G401 (cell line): ENCODE results near the gene KRTAP4-8. TPM values are rescaled to one million over a fixed set of nuclear protein-coding genes. Genes with fewer than 3 reads are reported as not detected.
"Not testable (repeated sequence)": the region's sequence is repeated elsewhere in the genome, so short reads cannot be mapped to it uniquely, and the experiment has no call there.

ENCODE experiments used
- DNase-seq: peaks from one replicate; pipeline ENCODE4 v3.0.0-alpha.2; 2015; ENCODE audit warnings: low spot score
- in situ Hi-C: cut with HindIII; loops from 2 replicates; pipeline ENCODE4 v1.10.0; 2016; ENCODE audit warnings: low sequenced_read_pairs, mixed read lengths
- total RNA-seq: library from RNA; depleted of rRNA; stranded (reverse); fragments of >200 nt; shearing (Covaris generic); gene quantifications from 2 replicates; pipeline ENCODE4 v1.2.3, GENCODE V29; 2014

KRTAP4-8 gene
- total RNA-seq, 1 experiment from 2014 or later = not detected

- in situ Hi-C loops = no loop called here
- no peak for DNase-seq
These were observed 13.4 kb upstream of the KRTAP4-8 start for GRCh38 chr17:41111151-41111885.

- in situ Hi-C loops, DNase-seq: not testable (repeated sequence)
These were observed 10.9 kb upstream of the KRTAP4-8 start for GRCh38 chr17:41108728-41109386.

- in situ Hi-C loops = no loop called here
These were observed 10.1 kb upstream of the KRTAP4-8 start for GRCh38 chr17:41107941-41108450.

GRCh38 chr17:41105347-41105746, 7.4 kb upstream of the KRTAP4-8 start, which contains the start of gene KRTAP4-9:
TSS of gene KRTAP4-9 (plus strand) at chr17:41105389. CDS start at chr17:41105389, 0 bp downstream.
- DNase-seq, in situ Hi-C loops: not testable (repeated sequence)

More at GRCh38 chr17:41107941-41108450, 10.1 kb upstream of the KRTAP4-8 start:
- DNase-seq = no peak

GRCh38 chr17:41104386-41105038, 6.6 kb upstream of the KRTAP4-8 start:
- DNase-seq = not testable (repeated sequence)

GRCh38 chr17:41103896-41104295, 6.0 kb upstream of the KRTAP4-8 start:
- DNase-seq = no peak
- in situ Hi-C loops = no loop called here

More at GRCh38 chr17:41104386-41105038, 6.6 kb upstream of the KRTAP4-8 start:
- in situ Hi-C loops = not testable (repeated sequence)

- DNase-seq = no peak
- in situ Hi-C loops = no loop called here
These were observed 3.8 kb upstream of the KRTAP4-8 start, which contains the start of gene KRTAP4-16 for GRCh38 chr17:41101586-41102259. TSS of gene KRTAP4-16 (minus strand) at chr17:41102209. CDS start at chr17:41102209, 0 bp downstream.

- in situ Hi-C loops, DNase-seq: not testable (repeated sequence)
These were observed 1.9 kb upstream of the KRTAP4-8 start for GRCh38 chr17:41099682-41100480.

- in situ Hi-C loops = no loop called here
- DNase-seq = no peak
These were observed 539 bp upstream of the KRTAP4-8 start for GRCh38 chr17:41098481-41098880.

GRCh38 chr17:41096055-41096454, 1.9 kb downstream of the KRTAP4-8 start:
- in situ Hi-C loops = no loop called here
- no peak for DNase-seq

- not testable (repeated sequence) for DNase-seq
These were observed 9.1 kb downstream of the KRTAP4-8 start for GRCh38 chr17:41088760-41089352.

GRCh38 chr17:41084100-41084856, 13.7 kb downstream of the KRTAP4-8 start, which contains the start of gene KRTAP4-7:
TSS of gene KRTAP4-7 (plus strand) at chr17:41084150. CDS start at chr17:41084207, 57 bp downstream.
- in situ Hi-C loops, DNase-seq: not testable (repeated sequence)

More at GRCh38 chr17:41088760-41089352, 9.1 kb downstream of the KRTAP4-8 start:
- in situ Hi-C loops = not testable (repeated sequence)

- DNase-seq, in situ Hi-C loops: not testable (repeated sequence)
These were observed 14.5 kb downstream of the KRTAP4-8 start for GRCh38 chr17:41083427-41083826.

- in situ Hi-C loops = no loop called here
- DNase-seq = no peak
These were observed 15.3 kb downstream of the KRTAP4-8 start for GRCh38 chr17:41082626-41083025.

GRCh38 chr17:41076788-41077187, 21.2 kb downstream of the KRTAP4-8 start:
- in situ Hi-C loops = no loop called here

GRCh38 chr17:41073676-41074075, 24.3 kb downstream of the KRTAP4-8 start:
- DNase-seq = no peak
- in situ Hi-C loops = no loop called here

More at GRCh38 chr17:41076788-41077187, 21.2 kb downstream of the KRTAP4-8 start:
- DNase-seq = no peak
